GM12873 (cell line): ENCODE measurements around the gene UCK2.

Experiments
- CTCF ChIP-seq: IDR thresholded peaks from 2 replicates; pipeline ENCODE4 v1.5.1; 2012; ENCODE audit warnings: low read depth, mild to moderate bottlenecking, moderate library complexity, low read length, control low read depth; ENCODE audit not compliant: insufficient read depth; ENCODE audit errors: missing control alignments

The UCK2 gene

GRCh38 chr1:165836664-165837482, 9.5 kb downstream of the UCK2 start:
- no peak for TF ChIP-seq CTCF

DNA sequence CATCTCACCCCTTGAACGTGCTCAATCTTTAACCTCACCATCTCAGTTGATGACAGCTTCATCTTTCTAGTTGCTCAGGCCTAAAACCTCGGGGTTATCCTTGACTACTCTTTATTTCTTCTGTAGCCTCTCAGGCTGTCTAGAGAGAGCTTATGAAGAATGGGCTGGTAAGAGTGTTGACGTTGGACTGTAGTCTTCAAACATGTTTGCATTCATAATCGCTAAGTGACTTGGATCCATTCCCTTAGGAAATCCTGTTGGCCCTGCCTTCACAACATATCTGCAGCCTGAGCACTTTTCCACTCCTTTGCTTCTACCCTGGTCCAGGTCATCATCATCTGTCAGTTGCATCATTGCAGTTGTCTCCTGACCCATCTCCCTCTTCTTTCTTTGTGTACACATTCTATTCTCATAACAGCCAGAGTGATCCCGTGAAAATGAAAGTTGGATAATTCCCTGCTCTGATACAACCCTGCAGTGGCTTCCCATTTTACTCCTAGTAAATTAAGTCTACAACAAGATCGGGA, 10.5 kb downstream of the UCK2 start:
- no peak for TF ChIP-seq CTCF

DNA sequence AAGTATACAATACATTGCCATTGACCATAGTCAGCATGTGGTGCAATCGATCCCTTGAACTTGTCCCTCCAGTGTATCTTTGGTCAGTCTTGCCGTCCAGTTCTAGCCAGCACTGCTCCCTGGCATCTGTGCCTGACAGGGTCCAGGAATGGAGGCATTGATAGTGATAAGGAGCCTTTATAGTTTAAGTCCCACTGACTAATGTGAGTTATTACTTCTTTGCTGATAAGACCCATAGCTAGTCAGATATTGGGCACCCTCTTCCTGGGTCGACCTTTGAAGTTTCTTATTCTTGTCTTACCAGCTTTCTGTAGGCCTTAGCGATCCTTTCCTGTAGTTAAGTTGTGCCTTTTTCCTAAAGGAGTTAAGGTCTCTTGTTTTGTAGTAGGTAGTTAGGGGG, 13.0 kb downstream of the UCK2 start:
- TF ChIP-seq CTCF: no peak

- TF ChIP-seq CTCF: no peak
Measured at GRCh38 chr1:165841582-165842017, 14.2 kb downstream of the UCK2 start.

DNA sequence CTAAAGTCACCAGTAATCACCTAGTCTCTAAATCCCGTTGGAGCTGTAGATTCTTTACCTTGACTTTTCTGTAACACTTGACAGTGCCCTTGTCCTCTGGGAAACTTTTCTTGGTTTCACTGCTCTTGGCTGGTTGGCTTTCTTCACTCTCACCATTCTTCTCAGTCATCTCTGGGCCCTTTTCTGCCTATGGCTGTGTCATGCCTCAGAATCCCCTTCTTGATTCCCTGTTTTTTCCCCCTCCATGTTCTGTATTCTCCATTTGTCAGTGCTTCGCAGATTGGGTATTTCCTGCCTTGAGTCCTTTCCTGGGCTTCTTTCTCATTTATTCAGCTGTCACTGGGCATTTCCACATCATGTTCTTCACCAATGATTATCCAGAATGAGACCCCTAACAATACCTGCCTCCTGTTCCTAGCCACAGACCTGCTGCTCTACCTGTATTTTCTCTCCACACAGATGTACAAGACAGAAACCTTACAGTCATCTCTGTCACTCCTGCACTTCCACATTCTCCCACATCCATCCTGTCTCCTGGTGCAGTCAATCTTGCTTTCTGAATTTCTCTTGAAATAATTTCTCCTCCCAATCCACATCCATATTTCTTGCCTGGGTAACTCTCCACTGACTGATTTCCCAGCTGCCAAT, 14.7 kb downstream of the UCK2 start:
- TF ChIP-seq CTCF: no peak

DNA sequence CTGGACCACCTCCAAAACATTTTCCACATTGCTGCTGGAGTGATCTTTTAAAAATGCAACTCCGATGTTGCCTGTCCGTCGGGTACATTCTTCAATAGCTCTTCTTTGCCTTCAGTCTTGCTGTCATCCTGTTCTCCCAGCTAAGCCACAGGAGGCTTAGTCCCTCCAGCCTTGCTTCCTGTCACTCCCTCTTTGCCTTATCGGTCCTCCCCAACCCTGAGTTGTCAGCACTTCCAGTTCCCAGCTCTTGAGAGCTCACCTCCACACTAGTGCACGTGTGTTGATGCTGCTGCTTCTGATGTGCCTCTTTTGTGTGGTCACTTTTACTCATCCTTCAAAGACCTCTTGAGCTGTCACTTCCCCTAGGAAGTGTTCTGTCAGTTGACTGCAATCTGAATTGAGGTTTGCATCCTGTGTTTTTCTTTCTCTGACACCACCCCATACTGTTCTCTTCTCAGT, 15.3 kb downstream of the UCK2 start:
- no peak for TF ChIP-seq CTCF

DNA sequence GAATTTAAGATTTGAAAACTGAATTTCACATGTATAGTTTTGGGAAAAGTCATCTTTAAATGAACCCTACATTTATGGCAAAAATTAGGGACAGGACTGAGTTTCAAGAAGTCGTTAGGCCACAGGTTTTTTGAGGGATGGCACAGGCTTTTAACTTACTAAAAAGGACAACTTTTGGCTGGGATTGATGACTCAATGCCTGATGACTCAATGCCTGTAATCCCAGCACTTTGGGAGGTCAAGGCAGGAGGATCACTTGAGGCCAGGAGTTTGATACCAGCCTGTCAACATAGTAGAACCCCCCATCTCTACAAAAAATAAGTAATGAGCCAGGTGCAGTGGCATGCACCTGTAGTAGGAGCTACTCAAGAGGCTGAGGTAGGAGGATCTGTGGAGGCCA, 15.9 kb downstream of the UCK2 start:
- TF ChIP-seq CTCF: no peak
